IPS-20b (cell line): ENCODE data around the gene SAYSD1.

Source experiments
- H3K27ac ChIP-seq: one replicate; pipeline ENCODE4 v1.5.1; 2013; ENCODE audit warnings: low read length
- H3K27me3 ChIP-seq: 2 replicates; pipeline ENCODE4 v1.6.1; 2013; ENCODE audit warnings: mild to moderate bottlenecking, low read length, inconsistent platforms; ENCODE audit not compliant: insufficient read depth
- H3K36me3 ChIP-seq: 2 replicates; pipeline ENCODE4 v1.6.1; 2013; ENCODE audit warnings: low read depth, mild to moderate bottlenecking, inconsistent platforms, low read length, moderate library complexity; ENCODE audit not compliant: insufficient read depth
- H3K4me1 ChIP-seq: 2 replicates; pipeline ENCODE4 v1.6.1; 2013; ENCODE audit warnings: mild to moderate bottlenecking, control low read depth, inconsistent platforms, low read length, moderate library complexity; ENCODE audit not compliant: insufficient read depth
- H3K4me3 ChIP-seq: 2 replicates; pipeline ENCODE4 v1.5.1; 2013; ENCODE audit warnings: mild to moderate bottlenecking, low read length, inconsistent platforms
- H3K9ac ChIP-seq: 2 replicates; pipeline ENCODE4 v1.6.1; 2013; ENCODE audit warnings: low read depth, mild to moderate bottlenecking, inconsistent platforms, low read length, moderate library complexity
- H3K9me3 ChIP-seq: 2 replicates; pipeline ENCODE4 v1.6.1; 2013; ENCODE audit warnings: mild to moderate bottlenecking, low read depth, low read length, inconsistent platforms; ENCODE audit not compliant: insufficient read depth

Gene SAYSD1

GRCh38 chr6:39114704-39115599, at the start of gene SAYSD1:
SAYSD1 (minus strand) TSS chr6:39115186; CDS start chr6:39115089, 97 bp downstream.
- peaks cover 7% of the 10 kb centered on the region; the same call in 1 of the 2 replicates for H3K4me1 ChIP-seq
- peak within 1 kb of the TSS; percentile 83; the same call in 1 of the 2 replicates for H3K9ac ChIP-seq
- peak within 1 kb of the TSS; percentile 81 for H3K4me3 ChIP-seq
- peaks cover 6% of the 10 kb centered on the region; the same call in 1 of the 2 replicates for H3K36me3 ChIP-seq
- H3K27ac ChIP-seq: peak within 1 kb of the TSS; percentile 31
- H3K9me3 ChIP-seq: no peaks in the 10 kb centered on the region
- peaks cover 7% of the 10 kb centered on the region for H3K27me3 ChIP-seq

- Histone ChIP-seq H3K4me1 (no peaks in the 10 kb centered on the region), H3K27me3 (no peaks in the 10 kb centered on the region), H3K9me3 (no peaks in the 10 kb centered on the region), H3K4me3 (no peak overlapping the region), H3K27ac (no peak overlapping the region), H3K36me3 (no peaks in the 10 kb centered on the region), H3K9ac (no peak overlapping the region)
Measured at GRCh38 chr6:39157511-39157910, 42.5 kb upstream of the SAYSD1 start.

- Histone ChIP-seq H3K27ac (no peak overlapping the region), H3K9ac (no peak overlapping the region), H3K36me3 (no peaks in the 10 kb centered on the region), H3K27me3 (peaks cover 6% of the 10 kb centered on the region), H3K4me1 (no peaks in the 10 kb centered on the region), H3K4me3 (no peak overlapping the region), H3K9me3 (no peaks in the 10 kb centered on the region)
Measured at GRCh38 chr6:39156801-39157200, 41.8 kb upstream of the SAYSD1 start.

- Histone ChIP-seq H3K36me3 (no peaks in the 10 kb centered on the region), H3K4me1 (no peaks in the 10 kb centered on the region), H3K27ac (no peak overlapping the region), H3K4me3 (no peak overlapping the region), H3K9me3 (no peaks in the 10 kb centered on the region), H3K9ac (no peak overlapping the region), H3K27me3 (peaks cover 8% of the 10 kb centered on the region)
Measured at GRCh38 chr6:39154705-39155104, 39.7 kb upstream of the SAYSD1 start.

- H3K4me3 ChIP-seq: no peak overlapping the region
- H3K27ac ChIP-seq: no peak overlapping the region
- peaks cover 8% of the 10 kb centered on the region for H3K27me3 ChIP-seq
- H3K9ac ChIP-seq: no peak overlapping the region
- no peaks in the 10 kb centered on the region for H3K36me3 ChIP-seq
- H3K4me1 ChIP-seq: no peaks in the 10 kb centered on the region
- H3K9me3 ChIP-seq: no peaks in the 10 kb centered on the region
Measured at GRCh38 chr6:39153766-39154397, 38.9 kb upstream of the SAYSD1 start.

GRCh38 chr6:39152262-39152661, 37.3 kb upstream of the SAYSD1 start:
- H3K4me1 ChIP-seq: no peaks in the 10 kb centered on the region
- H3K9ac ChIP-seq: no peak overlapping the region
- H3K4me3 ChIP-seq: no peak overlapping the region
- H3K36me3 ChIP-seq: no peaks in the 10 kb centered on the region
- H3K9me3 ChIP-seq: no peaks in the 10 kb centered on the region
- H3K27me3 ChIP-seq: peaks cover 8% of the 10 kb centered on the region
- no peak overlapping the region for H3K27ac ChIP-seq

GRCh38 chr6:39151211-39151610, 36.2 kb upstream of the SAYSD1 start:
- H3K36me3 ChIP-seq: no peaks in the 10 kb centered on the region
- peaks cover 8% of the 10 kb centered on the region for H3K27me3 ChIP-seq
- no peaks in the 10 kb centered on the region for H3K4me1 ChIP-seq
- H3K9ac ChIP-seq: no peak overlapping the region
- no peak overlapping the region for H3K27ac ChIP-seq
- H3K9me3 ChIP-seq: no peaks in the 10 kb centered on the region
- H3K4me3 ChIP-seq: no peak overlapping the region

GRCh38 chr6:39144481-39145173, 29.6 kb upstream of the SAYSD1 start:
- Histone ChIP-seq H3K9me3 (no peaks in the 10 kb centered on the region), H3K36me3 (no peaks in the 10 kb centered on the region), H3K27me3 (no peaks in the 10 kb centered on the region), H3K9ac (no peak overlapping the region), H3K4me1 (no peaks in the 10 kb centered on the region), H3K27ac (no peak overlapping the region), H3K4me3 (no peak overlapping the region)

- no peaks in the 10 kb centered on the region for H3K27me3 ChIP-seq
Measured at GRCh38 chr6:39143238-39143930, 28.4 kb upstream of the SAYSD1 start.

GRCh38 chr6:39140556-39141167, 25.7 kb upstream of the SAYSD1 start:
- Histone ChIP-seq H3K4me3 (no peak overlapping the region), H3K27me3 (no peaks in the 10 kb centered on the region), H3K9ac (no peak overlapping the region), H3K9me3 (no peaks in the 10 kb centered on the region), H3K36me3 (no peaks in the 10 kb centered on the region), H3K27ac (no peak overlapping the region), H3K4me1 (no peaks in the 10 kb centered on the region)

More at GRCh38 chr6:39143238-39143930, 28.4 kb upstream of the SAYSD1 start:
- Histone ChIP-seq H3K4me3 (no peak overlapping the region), H3K27ac (no peak overlapping the region), H3K9ac (no peak overlapping the region), H3K36me3 (no peaks in the 10 kb centered on the region), H3K9me3 (no peaks in the 10 kb centered on the region), H3K4me1 (no peaks in the 10 kb centered on the region)

GRCh38 chr6:39137245-39137644, 22.3 kb upstream of the SAYSD1 start:
- H3K9ac ChIP-seq: no peak overlapping the region
- no peak overlapping the region for H3K4me3 ChIP-seq
- H3K27me3 ChIP-seq: no peaks in the 10 kb centered on the region
- H3K27ac ChIP-seq: no peak overlapping the region
- no peaks in the 10 kb centered on the region for H3K9me3 ChIP-seq
- H3K36me3 ChIP-seq: no peaks in the 10 kb centered on the region
- no peaks in the 10 kb centered on the region for H3K4me1 ChIP-seq
